CD4-positive, CD25-positive, alpha-beta regulatory T cell (primary cell): ENCODE data around the gene TSPYL1. TPM values are rescaled to one million over a fixed set of nuclear protein-coding genes. Genes with fewer than 3 reads are reported as not detected.

ENCODE experiments used
- ATAC-seq, 2 donors: fragments of 150-1000 bp; cut with Tn5 transposase; one replicate each; pipeline ENCODE4 v1.10.0; 2021; ENCODE audit warnings: low read depth in 2 of 2, moderate number of reproducible peaks in 2 of 2, moderate library complexity in 1 of 2
- DNase-seq, 3 donors: peaks; one replicate each; pipeline versions ENCODE4 v3.0.0 to v3.0.0-alpha.2; 2012 to 2022; ENCODE audit warnings: mixed read lengths in 1 of 3
- H3K27ac ChIP-seq: one replicate; pipeline ENCODE4 v1.7.0; 2013; ENCODE audit warnings: mild to moderate bottlenecking, low read length; ENCODE audit not compliant: insufficient read depth, poor library complexity, severe bottlenecking
- H3K27me3 ChIP-seq: one replicate; pipeline ENCODE4 v1.7.0; 2013; ENCODE audit warnings: low read length; ENCODE audit not compliant: control insufficient read depth, insufficient read depth
- H3K36me3 ChIP-seq: one replicate; pipeline ENCODE4 v1.7.0; 2013; ENCODE audit warnings: mild to moderate bottlenecking, low read length, moderate library complexity; ENCODE audit not compliant: control insufficient read depth, insufficient read depth
- H3K4me1 ChIP-seq: 2 replicates; pipeline ENCODE4 v1.7.0; 2013; ENCODE audit warnings: mild to moderate bottlenecking, low read length; ENCODE audit not compliant: insufficient read depth, control insufficient read depth, poor library complexity, severe bottlenecking
- H3K4me3 ChIP-seq: one replicate; pipeline ENCODE4 v1.7.0; 2013; ENCODE audit warnings: low read depth, mild to moderate bottlenecking, low read length, moderate library complexity
- H3K9me3 ChIP-seq, 2 experiments: 1 replicate in 1 of 2; 2 replicates in 1 of 2; pipeline ENCODE4 v1.7.0; 2013; ENCODE audit warnings: low read length in 2 of 2, mild to moderate bottlenecking in 1 of 2, moderate library complexity in 1 of 2; ENCODE audit not compliant: control insufficient read depth in 2 of 2
- H3K27ac Mint-ChIP-seq, 3 donors: one replicate each; pipeline ENCODE4 v1.8.0; 2020 to 2022; ENCODE audit warnings: mild to moderate bottlenecking in 3 of 3, mixed read lengths in 3 of 3, moderate library complexity in 2 of 3
- H3K27me3 Mint-ChIP-seq: one replicate; pipeline ENCODE4 v1.8.0; 2022; ENCODE audit warnings: mild to moderate bottlenecking, mixed read lengths
- H3K36me3 Mint-ChIP-seq: one replicate; pipeline ENCODE4 v1.8.0; 2020; ENCODE audit warnings: mixed read lengths
- H3K4me1 Mint-ChIP-seq, 4 donors: one replicate each; pipeline ENCODE4 v1.8.0; 2020 to 2022; ENCODE audit warnings: mixed read lengths in 4 of 4, mild to moderate bottlenecking in 1 of 4
- H3K4me3 Mint-ChIP-seq, 4 donors: one replicate each; pipeline ENCODE4 v1.8.0; 2020 to 2022; ENCODE audit warnings: mild to moderate bottlenecking in 4 of 4, mixed read lengths in 4 of 4, moderate library complexity in 3 of 4
- H3K9me3 Mint-ChIP-seq, 7 donors: one replicate each; pipeline ENCODE4 v1.8.0; 2020 to 2022; ENCODE audit warnings: mixed read lengths in 7 of 7, mild to moderate bottlenecking in 3 of 7, moderate library complexity in 2 of 7
- polyA plus RNA-seq, 4 donors: library from polyadenylated mRNA; unstranded; fragments of 300-500 nt; fragmentation: Illumina TruSeq; gene quantifications; one replicate each; pipeline ENCODE4 v1.2.3, GENCODE V29; 2021
- total RNA-seq: library from RNA; stranded (reverse); gene quantifications from one replicate; pipeline ENCODE4 v1.2.3, GENCODE V29; 2022

The TSPYL1 gene
- total and polyA plus RNA-seq, 5 donors from 2014 or later = 38.3 to 188 (median 48.3) TPM

DNA sequence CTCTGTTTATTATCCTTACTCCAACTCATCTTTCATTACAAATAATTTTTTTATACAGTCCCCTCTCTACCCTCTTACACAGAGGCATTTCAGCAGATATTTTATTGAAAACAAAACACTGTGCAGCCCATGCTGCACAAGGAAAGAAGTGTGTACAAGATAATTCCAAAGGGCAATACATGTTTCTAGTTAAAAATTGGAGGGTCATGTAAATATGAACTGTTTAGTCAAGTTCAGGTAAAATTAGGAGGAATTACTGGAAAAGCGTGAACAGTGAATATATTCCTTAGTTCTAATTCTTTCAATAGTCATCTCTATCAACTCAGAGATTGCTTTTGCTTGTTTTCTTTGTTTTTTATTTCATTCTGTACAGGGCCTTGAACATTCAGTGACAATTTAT, 27.9 kb upstream of the TSPYL1 start:
- Mint-ChIP-seq H3K27me3 (no peaks in the 10 kb centered on the region), H3K9me3 (peaks cover 0 to 1% (median 0%) of the 10 kb centered on the region in 7 donors), H3K4me1 (peaks cover 0 to 9% (median 2%) of the 10 kb centered on the region in 4 donors), H3K27ac (no peak overlapping the region), H3K36me3 (peaks cover 15% of the 10 kb centered on the region), H3K4me3 (no peak overlapping the region)
- Histone ChIP-seq H3K4me3 (no peak overlapping the region), H3K9me3 (no peaks in the 10 kb centered on the region), H3K27me3 (no peaks in the 10 kb centered on the region), H3K4me1 (no peaks in the 10 kb centered on the region), H3K27ac (no peak overlapping the region), H3K36me3 (no peaks in the 10 kb centered on the region)
- ATAC-seq (no peak), DNase-seq (no peak)

DNA sequence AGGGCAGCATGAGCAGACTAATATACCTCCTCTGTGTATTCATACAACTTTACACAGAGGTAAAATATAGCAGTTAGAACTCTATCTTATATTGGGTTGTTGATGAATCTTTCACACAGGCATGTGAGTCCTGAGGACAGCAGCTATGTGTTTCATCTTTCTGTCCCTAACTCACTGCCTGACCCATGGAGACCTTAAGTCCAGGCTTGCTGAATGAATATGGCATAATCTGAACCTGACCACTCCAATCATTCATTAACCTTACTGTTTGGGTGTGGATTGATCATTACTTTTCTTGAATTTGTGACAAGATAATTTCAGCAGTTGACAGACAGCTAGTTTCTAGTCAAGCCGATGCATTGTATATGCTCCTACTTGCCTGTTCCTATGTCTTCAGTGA, 27.3 kb upstream of the TSPYL1 start:
- H3K27ac Mint-ChIP-seq = no peak overlapping the region
- DNase-seq = no peak
- H3K4me3 Mint-ChIP-seq = no peak overlapping the region
- H3K9me3 Mint-ChIP-seq = peaks cover 0 to 2% (median 0%) of the 10 kb centered on the region in 7 donors
- Histone ChIP-seq H3K27me3 (no peaks in the 10 kb centered on the region), H3K27ac (no peak overlapping the region), H3K4me3 (no peak overlapping the region), H3K9me3 (no peaks in the 10 kb centered on the region), H3K4me1 (no peaks in the 10 kb centered on the region), H3K36me3 (no peaks in the 10 kb centered on the region)
- no peaks in the 10 kb centered on the region for H3K27me3 Mint-ChIP-seq
- ATAC-seq = no peak
- H3K4me1 Mint-ChIP-seq = peaks cover 0 to 9% (median 2%) of the 10 kb centered on the region in 4 donors
- peaks cover 15% of the 10 kb centered on the region for H3K36me3 Mint-ChIP-seq

DNA sequence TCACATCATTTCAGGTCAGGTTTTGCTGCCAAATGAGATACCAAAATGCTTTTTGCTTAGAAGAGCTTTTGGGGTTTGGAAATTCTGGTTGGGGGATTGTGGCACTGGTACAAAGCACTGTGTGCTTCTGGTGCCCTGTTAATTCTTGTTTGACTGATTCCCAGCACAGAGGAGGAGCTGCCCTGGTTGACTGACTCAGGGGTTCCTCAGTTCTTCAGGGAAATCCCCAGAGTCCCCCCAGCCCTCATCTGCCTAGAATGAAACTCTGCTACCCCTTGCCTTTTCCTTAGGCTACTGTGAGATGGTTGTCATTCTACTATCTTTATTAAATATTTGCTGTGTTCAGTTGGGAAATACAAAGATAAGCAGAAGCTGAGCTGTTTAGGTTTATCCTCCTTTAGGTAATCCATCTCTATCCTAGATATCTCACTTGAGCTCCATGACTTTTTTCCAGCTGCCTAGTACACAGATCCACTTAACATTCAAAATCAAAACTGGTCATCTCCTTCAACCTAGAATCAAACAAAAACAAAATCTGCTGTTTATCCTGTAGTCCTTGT, 24.9 kb upstream of the TSPYL1 start:
- Mint-ChIP-seq H3K4me3 (no peak overlapping the region), H3K36me3 (peaks cover 5% of the 10 kb centered on the region), H3K4me1 (peaks cover 0 to 4% (median 0%) of the 10 kb centered on the region in 4 donors), H3K27me3 (no peaks in the 10 kb centered on the region), H3K27ac (peak overlapping the region in 1 of 3 donors; percentile 45), H3K9me3 (peaks cover 0 to 2% (median 0%) of the 10 kb centered on the region in 7 donors)
- DNase-seq (no peak), ATAC-seq (no peak)
- no peaks in the 10 kb centered on the region for H3K27me3 ChIP-seq
- H3K4me3 ChIP-seq = no peak overlapping the region
- no peaks in the 10 kb centered on the region for H3K9me3 ChIP-seq
- no peaks in the 10 kb centered on the region for H3K36me3 ChIP-seq
- no peak overlapping the region for H3K27ac ChIP-seq
- no peaks in the 10 kb centered on the region for H3K4me1 ChIP-seq

DNA sequence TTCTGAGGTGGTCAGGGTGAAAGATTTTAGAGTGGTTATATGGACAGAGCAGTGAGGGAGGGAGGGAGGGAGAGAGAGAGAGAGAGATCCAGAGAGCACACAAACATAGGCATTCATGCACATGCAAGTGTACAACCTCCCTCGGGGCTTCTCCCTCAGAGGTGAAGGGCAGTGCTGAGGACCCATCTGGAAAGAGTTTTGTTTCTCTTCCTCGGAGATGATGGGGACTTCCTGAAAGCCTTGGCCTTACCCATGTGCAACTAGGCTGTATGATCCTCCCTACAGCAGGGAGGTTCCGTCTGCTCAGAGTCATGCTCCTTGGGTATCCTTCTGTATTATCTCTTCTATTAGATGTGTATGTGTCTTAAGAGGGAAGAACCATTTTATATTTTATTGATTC, 21.4 kb upstream of the TSPYL1 start:
- Mint-ChIP-seq H3K27ac (no peak overlapping the region), H3K9me3 (peaks cover 0 to 4% (median 0%) of the 10 kb centered on the region in 7 donors), H3K4me1 (peaks cover 0 to 5% (median 0%) of the 10 kb centered on the region in 4 donors), H3K36me3 (peaks cover 5% of the 10 kb centered on the region), H3K27me3 (peaks cover 5% of the 10 kb centered on the region), H3K4me3 (no peak overlapping the region)
- no peaks in the 10 kb centered on the region for H3K36me3 ChIP-seq
- no peak overlapping the region for H3K4me3 ChIP-seq
- H3K27ac ChIP-seq = no peak overlapping the region
- DNase-seq (no peak), ATAC-seq (no peak)
- H3K4me1 ChIP-seq = no peaks in the 10 kb centered on the region
- H3K9me3 ChIP-seq = peaks cover 0 to 6% of the 10 kb centered on the region in 2 experiments
- H3K27me3 ChIP-seq = no peaks in the 10 kb centered on the region

DNA sequence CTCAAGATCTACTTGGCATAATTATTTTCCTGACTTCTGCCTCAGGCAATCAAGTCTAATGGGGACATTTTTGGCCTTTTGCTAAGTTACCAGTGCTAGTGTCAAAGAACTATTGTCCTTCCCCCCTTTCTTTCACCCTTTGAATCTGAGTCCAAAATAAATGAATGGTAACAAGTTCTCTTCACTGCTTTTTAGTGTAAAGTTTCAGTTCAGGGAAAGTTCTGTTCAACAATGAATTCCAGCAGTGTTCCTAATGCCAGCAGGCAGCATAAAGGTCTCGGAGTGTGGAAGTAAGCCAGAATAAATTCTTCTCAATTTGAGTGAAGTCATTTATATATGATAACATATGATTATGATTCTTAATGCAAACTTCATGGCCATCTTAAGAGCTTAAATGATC, 20.8 kb upstream of the TSPYL1 start:
- Mint-ChIP-seq H3K4me3 (no peak overlapping the region), H3K27me3 (peaks cover 5% of the 10 kb centered on the region), H3K4me1 (peaks cover 0 to 5% (median 0%) of the 10 kb centered on the region in 4 donors), H3K9me3 (peaks cover 0 to 4% (median 0%) of the 10 kb centered on the region in 7 donors), H3K36me3 (peaks cover 5% of the 10 kb centered on the region), H3K27ac (no peak overlapping the region)
- no peaks in the 10 kb centered on the region for H3K4me1 ChIP-seq
- DNase-seq = no peak
- no peaks in the 10 kb centered on the region for H3K36me3 ChIP-seq
- no peaks in the 10 kb centered on the region for H3K27me3 ChIP-seq
- no peak overlapping the region for H3K27ac ChIP-seq
- H3K4me3 ChIP-seq = no peak overlapping the region
- peaks cover 0 to 6% of the 10 kb centered on the region in 2 experiments for H3K9me3 ChIP-seq
- no peak for ATAC-seq

DNA sequence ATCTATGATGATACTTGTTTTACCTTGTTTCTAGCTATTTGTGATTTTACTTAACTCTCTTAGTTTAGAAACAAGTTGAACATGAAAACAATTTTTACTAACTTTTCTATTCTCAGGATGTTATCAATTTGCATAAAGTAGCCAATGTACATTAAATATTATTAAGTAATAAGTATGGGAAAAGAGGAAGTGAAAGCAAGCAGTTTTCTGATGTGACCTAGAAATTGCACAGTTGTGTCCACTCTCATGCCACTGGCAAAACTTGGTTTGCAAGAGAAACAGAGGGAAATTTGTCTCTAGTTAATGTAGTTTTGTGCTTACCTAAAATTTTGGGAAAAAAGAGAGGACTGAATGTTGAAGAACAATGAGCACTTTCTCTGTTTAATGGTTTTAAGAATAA, 19.2 kb upstream of the TSPYL1 start:
- peaks cover 0 to 4% (median 0%) of the 10 kb centered on the region in 7 donors for H3K9me3 Mint-ChIP-seq
- H3K27me3 Mint-ChIP-seq = peaks cover 9% of the 10 kb centered on the region
- DNase-seq = no peak
- Histone ChIP-seq H3K27ac (no peak overlapping the region), H3K27me3 (no peaks in the 10 kb centered on the region), H3K4me1 (no peaks in the 10 kb centered on the region), H3K9me3 (peaks cover 0 to 6% of the 10 kb centered on the region in 2 experiments), H3K4me3 (no peak overlapping the region), H3K36me3 (no peaks in the 10 kb centered on the region)
- H3K27ac Mint-ChIP-seq = no peak overlapping the region
- H3K4me1 Mint-ChIP-seq = peaks cover 0 to 5% (median 0%) of the 10 kb centered on the region in 4 donors
- peaks cover 5% of the 10 kb centered on the region for H3K36me3 Mint-ChIP-seq
- no peak overlapping the region for H3K4me3 Mint-ChIP-seq
- ATAC-seq = no peak

DNA sequence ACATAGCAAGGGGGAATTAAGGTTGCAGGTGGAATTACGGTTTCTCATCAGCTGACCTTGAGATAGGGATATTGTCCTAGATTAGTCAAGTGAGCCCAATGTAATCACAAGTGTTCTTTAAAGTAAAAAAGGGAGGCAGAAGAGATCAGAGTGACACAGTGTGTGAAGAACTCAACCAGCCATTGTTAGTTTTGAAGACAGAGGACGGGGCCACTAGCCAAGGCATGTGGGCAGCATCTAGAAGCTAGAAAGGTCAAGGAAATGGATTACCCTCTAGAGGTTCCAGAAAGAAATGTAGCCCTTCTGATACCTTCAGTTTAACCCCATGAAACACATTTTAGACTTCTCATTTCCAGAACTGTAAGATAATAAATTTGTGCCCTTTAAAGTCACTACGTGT, 18.5 kb upstream of the TSPYL1 start:
- DNase-seq (no peak), ATAC-seq (no peak)
- peaks cover 0 to 4% (median 0%) of the 10 kb centered on the region in 7 donors for H3K9me3 Mint-ChIP-seq
- Histone ChIP-seq H3K27ac (no peak overlapping the region), H3K36me3 (no peaks in the 10 kb centered on the region), H3K4me3 (no peak overlapping the region), H3K9me3 (peaks cover 0 to 6% of the 10 kb centered on the region in 2 experiments), H3K4me1 (no peaks in the 10 kb centered on the region), H3K27me3 (no peaks in the 10 kb centered on the region)
- no peak overlapping the region for H3K27ac Mint-ChIP-seq
- H3K4me1 Mint-ChIP-seq = peaks cover 0 to 5% (median 0%) of the 10 kb centered on the region in 4 donors
- peaks cover 9% of the 10 kb centered on the region for H3K27me3 Mint-ChIP-seq
- no peak overlapping the region for H3K4me3 Mint-ChIP-seq
- H3K36me3 Mint-ChIP-seq = peaks cover 5% of the 10 kb centered on the region

DNA sequence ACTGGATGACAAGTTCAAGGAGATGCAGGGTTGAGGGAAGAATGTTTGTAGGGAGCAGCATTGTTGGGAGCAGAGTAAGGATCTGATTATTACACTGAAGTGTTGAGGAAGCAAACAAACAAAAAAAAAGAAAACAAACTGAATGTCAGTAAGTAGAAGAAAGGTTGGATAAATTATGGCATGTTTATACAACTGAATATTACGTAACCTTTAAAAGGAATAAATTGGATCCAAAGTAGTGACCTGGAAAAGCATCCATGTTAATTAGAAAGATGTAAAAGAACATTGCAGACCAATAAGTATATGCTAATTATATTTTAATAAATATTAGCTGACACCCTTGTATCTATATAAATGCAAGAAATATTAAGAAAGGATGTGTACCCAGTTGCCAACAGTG, 12.8 kb upstream of the TSPYL1 start:
- Mint-ChIP-seq H3K36me3 (no peaks in the 10 kb centered on the region), H3K27ac (no peak overlapping the region), H3K27me3 (peaks cover 9% of the 10 kb centered on the region), H3K9me3 (peaks cover 0 to 2% (median 0%) of the 10 kb centered on the region in 7 donors), H3K4me1 (peaks cover 0 to 5% (median 0%) of the 10 kb centered on the region in 4 donors), H3K4me3 (no peak overlapping the region)
- no peak for ATAC-seq
- no peaks in the 10 kb centered on the region for H3K9me3 ChIP-seq
- no peaks in the 10 kb centered on the region for H3K36me3 ChIP-seq
- no peaks in the 10 kb centered on the region for H3K4me1 ChIP-seq
- no peaks in the 10 kb centered on the region for H3K27me3 ChIP-seq
- no peak overlapping the region for H3K4me3 ChIP-seq
- H3K27ac ChIP-seq = no peak overlapping the region
- DNase-seq = no peak
